ENCODE measurements around the gene NUBP1.

The NUBP1 gene

GRCh38 chr16:10699756-10700155, 43.9 kb upstream of the NUBP1 start:
- Histone ChIP-seq H3F3A (ENCODE audit: insufficient read depth) (no peaks in the 10 kb centered on the region), H3K27me3 (ENCODE audit: low read length) (no peaks in the 10 kb centered on the region), H3K4me2 (ENCODE audit: low read depth, low read length, poor library complexity, severe bottlenecking) (no peak overlapping the region), H2AFZ (ENCODE audit: low read depth, low read length, severe bottlenecking) (no peak overlapping the region), H3K9ac (ENCODE audit: low read length) (no peak overlapping the region), H3K4me3 (ENCODE audit: insufficient read depth, low read length, poor library complexity, severe bottlenecking) (no peak overlapping the region), H4K20me1 (ENCODE audit: low read depth, low read length) (no peaks in the 10 kb centered on the region), H3K79me2 (ENCODE audit: insufficient read depth, low read length) (no peaks in the 10 kb centered on the region), H3K27ac (ENCODE audit: low read depth, low read length) (no peak overlapping the region), H3K9me2 (replicated peaks; ENCODE audit: insufficient read depth, low read length) (no peaks in the 10 kb centered on the region), H3K9me3 (ENCODE audit: insufficient read depth, low read length) (0 out of 2 replicates have a peak, but pooled peaks cover 8% of the 10 kb centered on the region), H3K36me3 (ENCODE audit: low read length) (no peaks in the 10 kb centered on the region)
- TF ChIP-seq EZH2phosphoT487 (conservative IDR thresholded peaks at IDR 0.05; ENCODE audit: low read length) (no peak), CTCF (IDR thresholded peaks at IDR 0.05; ENCODE audit: insufficient read depth, low read length, poor library complexity, severe bottlenecking) (no peak)

DNA sequence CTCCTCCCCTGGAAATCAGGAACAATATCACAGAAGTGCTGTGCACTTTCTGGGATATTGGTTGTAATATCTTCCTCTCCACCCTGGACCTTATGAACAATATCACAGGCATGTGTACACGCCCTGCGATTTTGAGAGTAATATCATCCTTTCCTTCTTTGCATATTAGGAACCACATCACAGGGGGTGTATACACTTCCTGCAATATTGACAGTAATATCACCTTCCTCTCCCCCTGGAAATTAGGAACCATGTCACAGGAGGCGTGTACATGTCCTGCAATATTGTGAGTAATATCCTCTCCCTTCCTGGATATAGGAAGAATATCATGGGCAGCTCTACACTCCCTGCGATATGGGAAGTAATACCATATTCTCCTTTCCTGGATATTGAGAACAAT, 34.7 kb upstream of the NUBP1 start:
- H4K20me1 ChIP-seq (ENCODE audit: low read depth, low read length): no peaks in the 10 kb centered on the region
- no peak overlapping the region for H3K9ac ChIP-seq (ENCODE audit: low read length)
- no peaks in the 10 kb centered on the region; the same call in 1 of the 2 replicates for H3K9me3 ChIP-seq (ENCODE audit: insufficient read depth, low read length)
- TF ChIP-seq CTCF (IDR thresholded peaks at IDR 0.05; ENCODE audit: insufficient read depth, low read length, poor library complexity, severe bottlenecking): no peak
- no peak for TF ChIP-seq EZH2phosphoT487 (conservative IDR thresholded peaks at IDR 0.05; ENCODE audit: low read length)
- no peak overlapping the region for H3K4me2 ChIP-seq (ENCODE audit: low read depth, low read length, poor library complexity, severe bottlenecking)
- no peak overlapping the region for H3K4me3 ChIP-seq (ENCODE audit: insufficient read depth, low read length, poor library complexity, severe bottlenecking)
- H3K27ac ChIP-seq (ENCODE audit: low read depth, low read length): no peak overlapping the region
- no peaks in the 10 kb centered on the region for H3F3A ChIP-seq (ENCODE audit: insufficient read depth)
- no peaks in the 10 kb centered on the region for H3K36me3 ChIP-seq (ENCODE audit: low read length)
- no peak overlapping the region for H2AFZ ChIP-seq (ENCODE audit: low read depth, low read length, severe bottlenecking)
- no peaks in the 10 kb centered on the region for H3K9me2 ChIP-seq (replicated peaks; ENCODE audit: insufficient read depth, low read length)
- H3K27me3 ChIP-seq (ENCODE audit: low read length): no peaks in the 10 kb centered on the region
- no peaks in the 10 kb centered on the region for H3K79me2 ChIP-seq (ENCODE audit: insufficient read depth, low read length)

- Histone ChIP-seq H3K79me2 (ENCODE audit: insufficient read depth, low read length) (no peaks in the 10 kb centered on the region), H3K27ac (ENCODE audit: low read depth, low read length) (no peak overlapping the region), H3K9ac (ENCODE audit: low read length) (no peak overlapping the region), H3K36me3 (ENCODE audit: low read length) (no peaks in the 10 kb centered on the region), H2AFZ (ENCODE audit: low read depth, low read length, severe bottlenecking) (no peak overlapping the region), H4K20me1 (ENCODE audit: low read depth, low read length) (no peaks in the 10 kb centered on the region), H3K9me3 (ENCODE audit: insufficient read depth, low read length) (no peaks in the 10 kb centered on the region), H3K27me3 (ENCODE audit: low read length) (no peaks in the 10 kb centered on the region), H3K9me2 (replicated peaks; ENCODE audit: insufficient read depth, low read length) (no peaks in the 10 kb centered on the region), H3F3A (ENCODE audit: insufficient read depth) (no peaks in the 10 kb centered on the region), H3K4me2 (ENCODE audit: low read depth, low read length, poor library complexity, severe bottlenecking) (no peak overlapping the region), H3K4me3 (ENCODE audit: insufficient read depth, low read length, poor library complexity, severe bottlenecking) (no peak overlapping the region)
- TF ChIP-seq EZH2phosphoT487 (conservative IDR thresholded peaks at IDR 0.05; ENCODE audit: low read length) (no peak), CTCF (IDR thresholded peaks at IDR 0.05; ENCODE audit: insufficient read depth, low read length, poor library complexity, severe bottlenecking) (no peak)
Measured at GRCh38 chr16:10728003-10728887, 15.4 kb upstream of the NUBP1 start.
